A673 (cell line): ENCODE data around the gene CPTP. TPM values are rescaled to one million over a fixed set of nuclear protein-coding genes. Genes with fewer than 3 reads are reported as not detected.
A peak's percentile ranks its signal among the peaks of the same experiment; 100 is the strongest.

Experiments used
- BruUV-seq: library from RNA; stranded (reverse); fragments of 400-500 nt; replicated peaks from 2 replicates; lab custom pipeline; 2021; lab: Mats Ljungman, UMichigan
- CTCF ChIA-PET: fragments of 300-600 bp; sonication (Branson Sonifier 250); formaldehyde crosslinking; loops from one replicate; lab custom pipeline; 2022; ENCODE audit warnings: antibody characterized with exemption; lab: Charles Lee
- POLR2A ChIA-PET: fragments of 300-600 bp; sonication (Branson Sonifier 250); formaldehyde crosslinking; loops from one replicate; lab custom pipeline; 2022; ENCODE audit warnings: antibody characterized with exemption; ENCODE audit not compliant: low non-redundant PET; lab: Charles Lee
- DNase-seq: peaks from one replicate; pipeline ENCODE4 v3.0.0-alpha.2; 2015; ENCODE audit warnings: low spot score
- H3K27ac ChIP-seq: fragments of 200-600 bp; sonication (generic); 2 replicates; pipeline ENCODE4 v1.5.1; 2016; ENCODE audit warnings: mixed run types, low read depth, mild to moderate bottlenecking, mixed read lengths, antibody characterized with exemption, low read length; ENCODE audit not compliant: poor library complexity, severe bottlenecking
- H3K27me3 ChIP-seq: fragments of 200-600 bp; sonication (generic); replicated peaks from 2 replicates; pipeline ENCODE4 v1.6.1; 2017; ENCODE audit warnings: mixed run types, low read depth, mild to moderate bottlenecking, mixed read lengths, antibody characterized with exemption, low read length; ENCODE audit not compliant: insufficient read depth, poor library complexity
- H3K36me3 ChIP-seq: fragments of 200-600 bp; sonication (generic); 2 replicates; pipeline ENCODE4 v1.6.1; 2016; ENCODE audit warnings: mixed run types, mild to moderate bottlenecking, mixed read lengths, antibody characterized with exemption, low read length; ENCODE audit not compliant: insufficient read depth, poor library complexity, severe bottlenecking
- H3K4me1 ChIP-seq: fragments of 200-600 bp; sonication (generic); 2 replicates; pipeline ENCODE4 v1.6.1; 2017; ENCODE audit warnings: mixed run types, mild to moderate bottlenecking, mixed read lengths, antibody characterized with exemption, low read length; ENCODE audit not compliant: insufficient read depth, poor library complexity, severe bottlenecking
- H3K4me3 ChIP-seq: fragments of 200-600 bp; sonication (generic); 2 replicates; pipeline ENCODE4 v1.5.1; 2016; ENCODE audit warnings: low read depth, mixed run types, mild to moderate bottlenecking, mixed read lengths, low read length; ENCODE audit not compliant: poor library complexity, severe bottlenecking
- H3K9me3 ChIP-seq: fragments of 200-600 bp; sonication (generic); 2 replicates; pipeline ENCODE4 v1.6.1; 2016; ENCODE audit warnings: mixed run types, low read depth, mild to moderate bottlenecking, mixed read lengths, antibody characterized with exemption, low read length; ENCODE audit not compliant: poor library complexity, severe bottlenecking
- EZH2 ChIP-seq: fragments of 200-600 bp; sonication (generic); IDR thresholded peaks from 2 replicates; pipeline ENCODE4 v1.6.1; 2017; ENCODE audit warnings: borderline replicate concordance, low read depth, mild to moderate bottlenecking, mixed read lengths, antibody characterized with exemption, low read length; ENCODE audit not compliant: poor library complexity, severe bottlenecking
- intact Hi-C: fragments of 100-400 bp; cut with micrococcal nuclease; formaldehyde crosslinking; loops from one replicate; pipeline ENCODE4 v1.10.0; 2022; ENCODE audit not compliant: unreplicated experiment
- total RNA-seq: library from RNA; stranded (reverse); gene quantifications from 2 replicates; pipeline ENCODE4 v1.2.3, GENCODE V29; 2021
- TF ChIP-seq, protein P1 (sequence below): fragments of 300-800, 200-600 bp; sonication (generic); conservative IDR thresholded peaks from 2 replicates; pipeline ENCODE4 v1.5.1; 2017; ENCODE audit warnings: low read depth, mild to moderate bottlenecking, antibody characterized with exemption, low read length, moderate library complexity, mixed read lengths

Gene CPTP
- total RNA-seq, 1 experiment from 2014 or later, result 17.0 TPM

DNA sequence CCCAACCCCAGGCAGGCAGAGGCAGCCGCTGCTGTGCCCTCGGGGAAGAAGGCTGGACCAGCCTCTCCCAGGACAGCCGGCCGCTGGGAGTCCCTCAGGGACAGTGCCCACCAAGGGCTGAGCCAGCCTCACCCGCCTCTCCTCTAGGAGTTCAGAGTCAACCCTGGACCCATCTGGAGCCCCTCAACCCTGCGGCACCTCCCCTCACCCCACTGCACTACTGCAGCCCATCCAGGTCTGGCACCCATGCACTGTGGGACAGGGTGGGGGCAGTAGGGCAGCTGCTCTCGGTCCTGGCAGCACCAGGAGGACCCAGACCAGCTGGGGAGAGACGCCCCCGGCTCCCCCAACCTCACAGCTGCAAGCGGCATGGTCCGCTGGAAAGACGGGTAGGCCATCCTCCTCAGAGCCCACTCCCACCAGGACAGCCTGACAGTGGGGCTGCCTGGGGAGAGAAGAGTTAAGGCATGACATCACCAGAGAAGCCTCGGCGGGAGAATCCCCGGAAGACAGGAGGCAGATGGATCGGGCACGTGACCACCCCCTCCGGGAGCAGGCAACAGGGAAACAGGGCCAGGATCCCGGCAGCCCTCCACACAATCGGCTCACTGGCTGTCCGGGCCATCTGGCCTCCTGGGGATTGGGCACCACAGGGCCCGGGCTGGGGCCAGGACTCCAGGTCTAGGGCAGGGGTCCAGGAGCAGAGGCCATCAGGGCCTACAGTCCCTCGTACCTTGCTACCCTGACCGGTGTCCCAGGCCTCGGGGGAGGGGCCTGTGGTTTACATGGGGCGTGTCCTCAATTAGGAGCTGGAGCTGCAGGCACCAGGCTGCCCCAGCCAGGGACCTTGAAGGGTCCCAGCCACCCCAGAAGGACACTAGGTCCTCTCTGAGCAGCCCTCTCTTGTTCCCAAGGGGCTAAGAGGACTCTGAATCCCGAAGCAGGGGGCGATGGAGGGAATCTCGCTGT is 20.0 kb upstream of the CPTP start:
- H3K4me3 ChIP-seq, result peak overlapping the region; percentile 88
- peaks cover 34% of the 10 kb centered on the region for H3K4me1 ChIP-seq
- H3K27me3 ChIP-seq, result no peaks in the 10 kb centered on the region
- intact Hi-C loops, result loop anchor here (5.0 to 10.0 kb wide), 2 partner anchors 182 to 280 kb away; partner anchors contain the start of gene AGRN
- no peaks in the 10 kb centered on the region for H3K36me3 ChIP-seq
- H3K9me3 ChIP-seq, result no peaks in the 10 kb centered on the region
- POLR2A ChIA-PET, result interaction anchor here (0.5 to 0.6 kb wide), 2 partner anchors 123 to 184 kb away, joined by 4 to 5 read pairs; no protein-coding TSS in a partner anchor
- DNase-seq, result peak; percentile 93
- peak overlapping the region; percentile 89 for H3K27ac ChIP-seq
- CTCF ChIA-PET, result interaction anchor here (0.6 to 1.0 kb wide), 3 partner anchors 182 to 605 kb away, joined by 3 to 5 read pairs (median 3); no protein-coding TSS in a partner anchor
- no peak for TF ChIP-seq EZH2
- TF ChIP-seq, protein P1, sequence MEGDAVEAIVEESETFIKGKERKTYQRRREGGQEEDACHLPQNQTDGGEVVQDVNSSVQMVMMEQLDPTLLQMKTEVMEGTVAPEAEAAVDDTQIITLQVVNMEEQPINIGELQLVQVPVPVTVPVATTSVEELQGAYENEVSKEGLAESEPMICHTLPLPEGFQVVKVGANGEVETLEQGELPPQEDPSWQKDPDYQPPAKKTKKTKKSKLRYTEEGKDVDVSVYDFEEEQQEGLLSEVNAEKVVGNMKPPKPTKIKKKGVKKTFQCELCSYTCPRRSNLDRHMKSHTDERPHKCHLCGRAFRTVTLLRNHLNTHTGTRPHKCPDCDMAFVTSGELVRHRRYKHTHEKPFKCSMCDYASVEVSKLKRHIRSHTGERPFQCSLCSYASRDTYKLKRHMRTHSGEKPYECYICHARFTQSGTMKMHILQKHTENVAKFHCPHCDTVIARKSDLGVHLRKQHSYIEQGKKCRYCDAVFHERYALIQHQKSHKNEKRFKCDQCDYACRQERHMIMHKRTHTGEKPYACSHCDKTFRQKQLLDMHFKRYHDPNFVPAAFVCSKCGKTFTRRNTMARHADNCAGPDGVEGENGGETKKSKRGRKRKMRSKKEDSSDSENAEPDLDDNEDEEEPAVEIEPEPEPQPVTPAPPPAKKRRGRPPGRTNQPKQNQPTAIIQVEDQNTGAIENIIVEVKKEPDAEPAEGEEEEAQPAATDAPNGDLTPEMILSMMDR, result no peak
- BruUV-seq, result no TSS peak

DNA sequence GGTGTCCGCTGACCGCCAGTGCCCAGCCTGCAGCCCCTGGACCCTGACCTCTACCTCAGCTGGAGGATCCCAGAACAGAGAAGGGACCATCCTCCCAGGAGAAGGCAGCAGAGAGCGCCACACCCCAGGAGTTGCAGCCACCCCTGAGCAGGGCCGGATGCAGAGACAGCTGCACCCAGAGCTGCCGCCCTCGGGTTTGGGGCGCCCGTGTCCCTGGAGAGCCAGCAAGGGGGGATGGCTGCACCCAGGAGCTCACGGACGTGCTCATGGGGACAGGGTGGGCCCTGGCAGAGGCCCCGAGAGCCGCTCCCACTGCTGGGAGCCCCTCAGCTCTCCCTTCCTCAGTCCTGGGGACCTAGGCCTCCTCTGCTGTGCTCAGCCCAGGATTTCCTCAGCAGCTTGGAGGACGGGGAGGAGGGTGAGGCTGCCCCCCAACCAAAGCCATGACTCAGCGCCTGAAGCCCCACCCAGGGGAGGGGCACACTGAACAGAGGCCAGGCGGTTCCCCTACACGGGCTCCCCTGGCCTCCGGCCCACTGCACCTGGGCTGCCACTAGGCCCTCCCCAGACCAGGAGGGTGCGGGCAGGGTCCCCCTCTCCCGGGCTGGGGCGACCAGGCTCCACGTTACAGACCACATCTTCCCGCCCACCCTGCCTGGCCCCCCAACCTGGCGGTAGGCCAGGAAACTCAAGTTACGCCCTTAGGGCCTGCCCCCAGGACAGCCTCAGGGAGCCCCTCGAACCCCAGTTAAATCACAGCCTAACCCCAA is 19.1 kb upstream of the CPTP start:
- Histone ChIP-seq H3K4me1 (peaks cover 39% of the 10 kb centered on the region), H3K27ac (peak overlapping the region; percentile 89), H3K27me3 (no peaks in the 10 kb centered on the region), H3K4me3 (peak overlapping the region; percentile 88), H3K9me3 (no peaks in the 10 kb centered on the region), H3K36me3 (no peaks in the 10 kb centered on the region)
- intact Hi-C loops, result loop anchor here (5.0 to 10.0 kb wide), 2 partner anchors 183 to 281 kb away; partner anchors contain the start of gene AGRN
- TF ChIP-seq EZH2, result no peak
- TF ChIP-seq, protein P1, result no peak
- ChIA-PET POLR2A (interaction anchor here (0.5 to 0.6 kb wide), 2 partner anchors 124 to 184 kb away, joined by 4 to 5 read pairs; no protein-coding TSS in a partner anchor), CTCF (interaction anchor here (0.6 to 1.0 kb wide), 3 partner anchors 183 to 604 kb away, joined by 3 to 5 read pairs (median 3); no protein-coding TSS in a partner anchor)
- BruUV-seq, result no TSS peak
- DNase-seq, result peak; percentile 90
